ENCODE measurements around the gene MRPL20. TPM values are rescaled to one million over a fixed set of nuclear protein-coding genes. Genes with fewer than 3 reads are reported as not detected.

MRPL20 gene
- total and polyA plus RNA-seq, 9 of the 15 experiments (the other 6 are each of a cell fraction or from before 2014, with no cell fraction given), result 180 to 671 (median 229) TPM

DNA sequence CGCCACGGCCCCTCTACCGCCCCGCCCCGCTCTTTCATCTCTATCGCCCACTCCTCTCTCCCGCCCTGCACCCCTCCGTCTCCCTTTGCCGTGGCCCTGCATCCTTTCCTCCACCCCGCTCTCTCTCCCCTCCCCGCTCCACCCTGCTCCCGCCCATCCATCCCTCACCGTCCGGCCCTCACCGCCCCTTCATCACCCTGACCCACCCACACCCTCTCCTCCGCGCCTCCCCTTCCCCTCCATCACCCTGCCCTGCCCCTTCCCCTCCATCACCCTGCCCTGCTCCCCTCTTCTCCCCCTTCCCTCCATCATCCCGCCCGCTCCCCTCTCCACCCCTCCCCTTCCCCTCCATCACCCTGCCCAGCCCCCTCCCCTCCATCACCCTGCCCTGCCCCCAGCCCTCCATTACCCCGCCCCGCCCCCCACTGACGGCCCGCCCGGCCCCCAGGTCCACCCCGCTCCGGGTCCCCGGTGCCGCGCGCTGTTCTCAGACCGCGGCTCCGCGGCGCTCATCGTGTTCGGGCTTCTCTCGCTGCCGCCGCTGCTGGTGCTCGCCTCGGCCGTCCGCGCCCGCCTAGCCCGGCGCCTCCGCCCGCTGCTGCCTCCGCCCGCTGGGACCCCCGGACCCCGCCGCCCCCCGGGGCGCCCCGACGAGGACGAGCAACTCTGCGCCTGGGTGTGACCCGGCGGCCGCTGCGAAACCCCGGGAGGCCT lies 20.2 kb upstream of the MRPL20 start (continued):
- TF ChIP-seq KDM1A (IDR thresholded peaks at IDR 0.05), result peak in 1 of 2 experiments; percentile 51; a peak in 2 of 4 replicates
- peak; percentile 17; the same call in 1 of the 2 replicates for TF ChIP-seq PHF8 (IDR thresholded peaks at IDR 0.05; ENCODE audit: borderline replicate concordance, low read length)
- TF ChIP-seq PCBP1 (IDR thresholded peaks at IDR 0.05; ENCODE audit: low read depth, low read length, poor library complexity, severe bottlenecking), result peak; percentile 39
- TF ChIP-seq, protein P1, sequence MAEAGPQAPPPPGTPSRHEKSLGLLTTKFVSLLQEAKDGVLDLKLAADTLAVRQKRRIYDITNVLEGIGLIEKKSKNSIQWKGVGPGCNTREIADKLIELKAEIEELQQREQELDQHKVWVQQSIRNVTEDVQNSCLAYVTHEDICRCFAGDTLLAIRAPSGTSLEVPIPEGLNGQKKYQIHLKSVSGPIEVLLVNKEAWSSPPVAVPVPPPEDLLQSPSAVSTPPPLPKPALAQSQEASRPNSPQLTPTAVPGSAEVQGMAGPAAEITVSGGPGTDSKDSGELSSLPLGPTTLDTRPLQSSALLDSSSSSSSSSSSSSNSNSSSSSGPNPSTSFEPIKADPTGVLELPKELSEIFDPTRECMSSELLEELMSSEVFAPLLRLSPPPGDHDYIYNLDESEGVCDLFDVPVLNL (CRISPR knock-in tag; IDR thresholded peaks at IDR 0.05; ENCODE audit: low read depth), result no peak
- TF ChIP-seq YY1 (IDR thresholded peaks at IDR 0.05; ENCODE audit: borderline replicate concordance in 1 of 3, control insufficient read depth in 1 of 3, extremely low read depth in 1 of 3, insufficient read depth in 3 of 3, insufficient read length in 1 of 3, insufficient replicate concordance in 2 of 3, low read depth in 1 of 3, low read length in 2 of 3), result no peak
- TF ChIP-seq ZNF586 (CRISPR knock-in tag; conservative IDR thresholded peaks at IDR 0.05), result no peak
- TF ChIP-seq SMC3 (conservative IDR thresholded peaks at IDR 0.05; ENCODE audit: insufficient read depth, low read depth, low read length), result no peak
- no peak for TF ChIP-seq RNF2 (IDR thresholded peaks at IDR 0.05)
- peak; percentile 27; the same call in 1 of the 2 replicates for TF ChIP-seq GATAD2B (IDR thresholded peaks at IDR 0.05; ENCODE audit: borderline replicate concordance)
- 0 out of 2 replicates have a peak, but pooled peaks have one; percentile 21 for TF ChIP-seq PHF21A (IDR thresholded peaks at IDR 0.05; ENCODE audit: borderline replicate concordance, low read depth)
- no peak for TF ChIP-seq ESRRA (IDR thresholded peaks at IDR 0.05; ENCODE audit: borderline replicate concordance, low read depth)
- TF ChIP-seq, protein P2, sequence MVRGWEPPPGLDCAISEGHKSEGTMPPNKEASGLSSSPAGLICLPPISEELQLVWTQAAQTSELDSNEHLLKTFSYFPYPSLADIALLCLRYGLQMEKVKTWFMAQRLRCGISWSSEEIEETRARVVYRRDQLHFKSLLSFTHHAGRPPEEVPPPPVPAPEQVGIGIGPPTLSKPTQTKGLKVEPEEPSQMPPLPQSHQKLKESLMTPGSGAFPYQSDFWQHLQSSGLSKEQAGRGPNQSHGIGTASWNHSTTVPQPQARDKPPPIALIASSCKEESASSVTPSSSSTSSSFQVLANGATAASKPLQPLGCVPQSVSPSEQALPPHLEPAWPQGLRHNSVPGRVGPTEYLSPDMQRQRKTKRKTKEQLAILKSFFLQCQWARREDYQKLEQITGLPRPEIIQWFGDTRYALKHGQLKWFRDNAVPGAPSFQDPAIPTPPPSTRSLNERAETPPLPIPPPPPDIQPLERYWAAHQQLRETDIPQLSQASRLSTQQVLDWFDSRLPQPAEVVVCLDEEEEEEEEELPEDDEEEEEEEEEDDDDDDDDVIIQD (CRISPR knock-in tag; IDR thresholded peaks at IDR 0.05), result no peak
- TF ChIP-seq GTF2A2 (tag; IDR thresholded peaks at IDR 0.05), result no peak
- TF ChIP-seq ETV1 (tag; conservative IDR thresholded peaks at IDR 0.05; ENCODE audit: low read depth), result no peak
- no peak for TF ChIP-seq SMARCB1 (IDR thresholded peaks at IDR 0.05; ENCODE audit: insufficient read length, low read depth)
- no peak for TF ChIP-seq NBN (IDR thresholded peaks at IDR 0.05; ENCODE audit: low read depth)
- TF ChIP-seq ZBTB7A (IDR thresholded peaks at IDR 0.05; ENCODE audit: borderline replicate concordance, control insufficient read depth, low read depth, low read length), result peak; percentile 86
- TF ChIP-seq, protein P3, sequence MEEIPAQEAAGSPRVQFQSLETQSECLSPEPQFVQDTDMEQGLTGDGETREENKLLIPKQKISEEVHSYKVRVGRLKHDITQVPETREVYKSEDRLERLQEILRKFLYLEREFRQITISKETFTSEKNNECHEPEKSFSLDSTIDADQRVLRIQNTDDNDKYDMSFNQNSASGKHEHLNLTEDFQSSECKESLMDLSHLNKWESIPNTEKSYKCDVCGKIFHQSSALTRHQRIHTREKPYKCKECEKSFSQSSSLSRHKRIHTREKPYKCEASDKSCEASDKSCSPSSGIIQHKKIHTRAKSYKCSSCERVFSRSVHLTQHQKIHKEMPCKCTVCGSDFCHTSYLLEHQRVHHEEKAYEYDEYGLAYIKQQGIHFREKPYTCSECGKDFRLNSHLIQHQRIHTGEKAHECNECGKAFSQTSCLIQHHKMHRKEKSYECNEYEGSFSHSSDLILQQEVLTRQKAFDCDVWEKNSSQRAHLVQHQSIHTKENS (CRISPR knock-in tag; IDR thresholded peaks at IDR 0.05), result no peak
- 0 out of 2 replicates have a peak, but pooled peaks have one; percentile 10 for TF ChIP-seq CXXC5 (CRISPR knock-in tag; IDR thresholded peaks at IDR 0.05)
- TF ChIP-seq, protein P4, sequence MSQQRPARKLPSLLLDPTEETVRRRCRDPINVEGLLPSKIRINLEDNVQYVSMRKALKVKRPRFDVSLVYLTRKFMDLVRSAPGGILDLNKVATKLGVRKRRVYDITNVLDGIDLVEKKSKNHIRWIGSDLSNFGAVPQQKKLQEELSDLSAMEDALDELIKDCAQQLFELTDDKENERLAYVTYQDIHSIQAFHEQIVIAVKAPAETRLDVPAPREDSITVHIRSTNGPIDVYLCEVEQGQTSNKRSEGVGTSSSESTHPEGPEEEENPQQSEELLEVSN (IDR thresholded peaks at IDR 0.05; ENCODE audit: borderline replicate concordance in 1 of 2, extremely low read depth in 1 of 2, insufficient read depth in 1 of 2, insufficient read length in 1 of 2, low read depth in 1 of 2, low read length in 1 of 2, poor library complexity in 1 of 2, severe bottlenecking in 1 of 2), result peak in 1 of 2 experiments; percentile 56
